ENCODE measurements around the gene FRRS1.

FRRS1 gene

DNA sequence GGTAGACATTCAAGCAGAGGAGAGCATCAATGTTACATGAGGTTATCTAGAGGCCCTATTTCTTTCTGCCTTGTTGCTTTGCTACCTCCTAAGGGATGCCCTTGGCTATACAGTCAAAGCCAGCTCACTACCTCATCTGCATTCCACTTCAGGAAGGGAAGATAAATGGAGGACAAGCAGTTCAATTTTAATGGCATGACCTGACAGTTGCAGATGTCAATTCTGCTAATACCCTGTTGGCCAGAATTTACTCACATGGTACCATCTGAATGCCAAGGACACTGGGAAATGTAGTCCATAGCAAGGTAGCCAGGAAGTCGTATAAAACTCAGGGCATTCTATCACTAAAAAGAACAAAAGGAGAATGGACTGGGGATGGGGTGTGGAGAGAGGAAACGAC is 89.0 kb downstream of the FRRS1 start:
- H3K27ac ChIP-seq (ENCODE audit: extremely low read depth, low read depth, low read length): no peak overlapping the region
- H3K9me3 ChIP-seq (ENCODE audit: control insufficient read depth, insufficient read depth, low read depth, low read length): no peaks in the 10 kb centered on the region
- H3K4me3 ChIP-seq (ENCODE audit: low read depth, low read length): no peak overlapping the region
- H3K36me3 ChIP-seq (ENCODE audit: control insufficient read depth in 2 of 2, insufficient read depth in 1 of 2, low read length in 2 of 2): no peaks in the 10 kb centered on the region
- TF ChIP-seq, protein P1, sequence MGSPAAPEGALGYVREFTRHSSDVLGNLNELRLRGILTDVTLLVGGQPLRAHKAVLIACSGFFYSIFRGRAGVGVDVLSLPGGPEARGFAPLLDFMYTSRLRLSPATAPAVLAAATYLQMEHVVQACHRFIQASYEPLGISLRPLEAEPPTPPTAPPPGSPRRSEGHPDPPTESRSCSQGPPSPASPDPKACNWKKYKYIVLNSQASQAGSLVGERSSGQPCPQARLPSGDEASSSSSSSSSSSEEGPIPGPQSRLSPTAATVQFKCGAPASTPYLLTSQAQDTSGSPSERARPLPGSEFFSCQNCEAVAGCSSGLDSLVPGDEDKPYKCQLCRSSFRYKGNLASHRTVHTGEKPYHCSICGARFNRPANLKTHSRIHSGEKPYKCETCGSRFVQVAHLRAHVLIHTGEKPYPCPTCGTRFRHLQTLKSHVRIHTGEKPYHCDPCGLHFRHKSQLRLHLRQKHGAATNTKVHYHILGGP (tag by site-specific recombination; IDR thresholded peaks at IDR 0.05): no peak
- TF ChIP-seq, protein P2, sequence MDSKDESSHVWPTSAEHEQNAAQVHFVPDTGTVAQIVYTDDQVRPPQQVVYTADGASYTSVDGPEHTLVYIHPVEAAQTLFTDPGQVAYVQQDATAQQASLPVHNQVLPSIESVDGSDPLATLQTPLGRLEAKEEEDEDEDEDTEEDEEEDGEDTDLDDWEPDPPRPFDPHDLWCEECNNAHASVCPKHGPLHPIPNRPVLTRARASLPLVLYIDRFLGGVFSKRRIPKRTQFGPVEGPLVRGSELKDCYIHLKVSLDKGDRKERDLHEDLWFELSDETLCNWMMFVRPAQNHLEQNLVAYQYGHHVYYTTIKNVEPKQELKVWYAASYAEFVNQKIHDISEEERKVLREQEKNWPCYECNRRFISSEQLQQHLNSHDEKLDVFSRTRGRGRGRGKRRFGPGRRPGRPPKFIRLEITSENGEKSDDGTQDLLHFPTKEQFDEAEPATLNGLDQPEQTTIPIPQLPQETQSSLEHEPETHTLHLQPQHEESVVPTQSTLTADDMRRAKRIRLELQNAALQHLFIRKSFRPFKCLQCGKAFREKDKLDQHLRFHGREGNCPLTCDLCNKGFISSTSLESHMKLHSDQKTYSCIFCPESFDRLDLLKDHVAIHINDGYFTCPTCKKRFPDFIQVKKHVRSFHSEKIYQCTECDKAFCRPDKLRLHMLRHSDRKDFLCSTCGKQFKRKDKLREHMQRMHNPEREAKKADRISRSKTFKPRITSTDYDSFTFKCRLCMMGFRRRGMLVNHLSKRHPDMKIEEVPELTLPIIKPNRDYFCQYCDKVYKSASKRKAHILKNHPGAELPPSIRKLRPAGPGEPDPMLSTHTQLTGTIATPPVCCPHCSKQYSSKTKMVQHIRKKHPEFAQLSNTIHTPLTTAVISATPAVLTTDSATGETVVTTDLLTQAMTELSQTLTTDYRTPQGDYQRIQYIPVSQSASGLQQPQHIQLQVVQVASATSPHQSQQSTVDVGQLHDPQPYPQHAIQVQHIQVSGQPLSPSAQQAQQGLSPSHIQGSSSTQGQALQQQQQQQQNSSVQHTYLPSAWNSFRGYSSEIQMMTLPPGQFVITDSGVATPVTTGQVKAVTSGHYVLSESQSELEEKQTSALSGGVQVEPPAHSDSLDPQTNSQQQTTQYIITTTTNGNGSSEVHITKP (tag by site-specific recombination; IDR thresholded peaks at IDR 0.05): peak; percentile 76
- peaks cover 18% of the 10 kb centered on the region for H3K4me1 ChIP-seq (ENCODE audit: control insufficient read depth, insufficient read depth, low read length)
- ChIA-PET CTCF (interaction anchor here (1.0 kb wide), 1 partner anchor 8 kb away, joined by 5 read pairs; no protein-coding TSS in a partner anchor), POLR2A (no interaction called here)

DNA sequence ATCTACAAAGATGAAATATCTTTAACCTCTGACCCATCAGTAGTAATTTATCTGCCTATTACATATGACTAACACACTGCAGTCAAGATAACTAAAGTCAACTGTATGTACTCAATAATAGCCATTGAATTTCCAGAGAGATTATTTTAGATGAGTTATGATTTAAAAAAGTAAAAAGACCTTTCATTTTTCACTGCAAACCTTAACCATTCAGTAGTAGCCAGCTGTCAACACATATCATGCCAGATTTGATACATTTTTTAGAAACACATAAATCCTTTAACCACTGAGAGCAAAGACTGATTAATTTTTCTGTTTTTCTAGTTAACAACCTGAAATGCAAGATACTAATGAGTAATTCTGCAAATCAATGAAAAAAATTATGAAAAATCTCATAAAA is 89.6 kb downstream of the FRRS1 start:
- H3K27ac ChIP-seq (ENCODE audit: extremely low read depth, low read depth, low read length): no peak overlapping the region
- H3K9me3 ChIP-seq (ENCODE audit: control insufficient read depth, insufficient read depth, low read depth, low read length): no peaks in the 10 kb centered on the region
- POLR2A ChIA-PET: no interaction called here
- CTCF ChIA-PET: interaction anchor here (1.0 kb wide), 1 partner anchor 9 kb away, joined by 5 read pairs; no protein-coding TSS in a partner anchor
- H3K36me3 ChIP-seq (ENCODE audit: control insufficient read depth in 2 of 2, insufficient read depth in 1 of 2, low read length in 2 of 2): no peaks in the 10 kb centered on the region
- H3K4me1 ChIP-seq (ENCODE audit: control insufficient read depth, insufficient read depth, low read length): peaks cover 13% of the 10 kb centered on the region
- TF ChIP-seq ZNF239 (tag by site-specific recombination; IDR thresholded peaks at IDR 0.05): no peak
- TF ChIP-seq, protein P3, sequence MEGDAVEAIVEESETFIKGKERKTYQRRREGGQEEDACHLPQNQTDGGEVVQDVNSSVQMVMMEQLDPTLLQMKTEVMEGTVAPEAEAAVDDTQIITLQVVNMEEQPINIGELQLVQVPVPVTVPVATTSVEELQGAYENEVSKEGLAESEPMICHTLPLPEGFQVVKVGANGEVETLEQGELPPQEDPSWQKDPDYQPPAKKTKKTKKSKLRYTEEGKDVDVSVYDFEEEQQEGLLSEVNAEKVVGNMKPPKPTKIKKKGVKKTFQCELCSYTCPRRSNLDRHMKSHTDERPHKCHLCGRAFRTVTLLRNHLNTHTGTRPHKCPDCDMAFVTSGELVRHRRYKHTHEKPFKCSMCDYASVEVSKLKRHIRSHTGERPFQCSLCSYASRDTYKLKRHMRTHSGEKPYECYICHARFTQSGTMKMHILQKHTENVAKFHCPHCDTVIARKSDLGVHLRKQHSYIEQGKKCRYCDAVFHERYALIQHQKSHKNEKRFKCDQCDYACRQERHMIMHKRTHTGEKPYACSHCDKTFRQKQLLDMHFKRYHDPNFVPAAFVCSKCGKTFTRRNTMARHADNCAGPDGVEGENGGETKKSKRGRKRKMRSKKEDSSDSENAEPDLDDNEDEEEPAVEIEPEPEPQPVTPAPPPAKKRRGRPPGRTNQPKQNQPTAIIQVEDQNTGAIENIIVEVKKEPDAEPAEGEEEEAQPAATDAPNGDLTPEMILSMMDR (tag by site-specific recombination; IDR thresholded peaks at IDR 0.05): no peak
- TF ChIP-seq MEIS1 (CRISPR knock-in tag; IDR thresholded peaks at IDR 0.05; ENCODE audit: borderline replicate concordance): no peak
- no peak for TF ChIP-seq BCL11B (tag by site-specific recombination; IDR thresholded peaks at IDR 0.05; ENCODE audit: low read depth)
- TF ChIP-seq, protein P4, sequence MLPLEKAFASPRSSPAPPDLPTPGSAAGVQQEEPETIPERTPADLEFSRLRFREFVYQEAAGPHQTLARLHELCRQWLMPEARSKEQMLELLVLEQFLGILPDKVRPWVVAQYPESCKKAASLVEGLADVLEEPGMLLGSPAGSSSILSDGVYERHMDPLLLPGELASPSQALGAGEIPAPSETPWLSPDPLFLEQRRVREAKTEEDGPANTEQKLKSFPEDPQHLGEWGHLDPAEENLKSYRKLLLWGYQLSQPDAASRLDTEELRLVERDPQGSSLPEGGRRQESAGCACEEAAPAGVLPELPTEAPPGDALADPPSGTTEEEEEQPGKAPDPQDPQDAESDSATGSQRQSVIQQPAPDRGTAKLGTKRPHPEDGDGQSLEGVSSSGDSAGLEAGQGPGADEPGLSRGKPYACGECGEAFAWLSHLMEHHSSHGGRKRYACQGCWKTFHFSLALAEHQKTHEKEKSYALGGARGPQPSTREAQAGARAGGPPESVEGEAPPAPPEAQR (tag by site-specific recombination; IDR thresholded peaks at IDR 0.05): no peak
- no peak for TF ChIP-seq ZNF175 (tag by site-specific recombination; IDR thresholded peaks at IDR 0.05)
- no peak overlapping the region for H3K4me3 ChIP-seq (ENCODE audit: low read depth, low read length)

DNA sequence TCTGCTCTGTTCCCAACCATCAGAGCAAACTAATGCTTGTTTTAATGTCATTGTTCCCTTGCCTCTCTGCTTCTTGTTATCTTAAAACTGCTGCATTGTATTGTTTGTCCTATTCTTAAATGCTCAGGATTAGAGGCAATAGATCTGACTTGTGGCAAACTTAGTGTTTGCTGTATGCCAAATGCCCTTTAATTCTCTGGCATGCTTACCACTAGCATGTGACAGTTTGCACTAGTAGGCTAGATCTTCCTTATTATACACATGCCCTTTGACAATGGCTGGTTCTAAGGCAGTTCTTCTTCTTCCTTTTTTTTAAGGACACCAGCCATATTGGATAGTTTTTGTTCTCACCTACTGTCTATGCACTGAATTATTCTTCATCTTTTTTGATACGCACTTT is 90.4 kb downstream of the FRRS1 start:
- CTCF ChIA-PET: no interaction called here
- POLR2A ChIA-PET: no interaction called here
- H3K36me3 ChIP-seq (ENCODE audit: control insufficient read depth in 2 of 2, insufficient read depth in 1 of 2, low read length in 2 of 2): no peaks in the 10 kb centered on the region
- H3K9me3 ChIP-seq (ENCODE audit: control insufficient read depth, insufficient read depth, low read depth, low read length): no peaks in the 10 kb centered on the region
- no peak overlapping the region for H3K27ac ChIP-seq (ENCODE audit: extremely low read depth, low read depth, low read length)
- no peak overlapping the region for H3K4me3 ChIP-seq (ENCODE audit: low read depth, low read length)
- H3K4me1 ChIP-seq (ENCODE audit: control insufficient read depth, insufficient read depth, low read length): peaks cover 10% of the 10 kb centered on the region; the same call in 1 of the 2 replicates
- TF ChIP-seq ZNF311 (tag by site-specific recombination; IDR thresholded peaks at IDR 0.05; ENCODE audit: borderline replicate concordance) (no peak), ZNF785 (tag by site-specific recombination; IDR thresholded peaks at IDR 0.05) (no peak), ZNF211 (tag by site-specific recombination; IDR thresholded peaks at IDR 0.05; ENCODE audit: low read depth) (no peak), ZIC2 (tag by site-specific recombination; IDR thresholded peaks at IDR 0.05) (no peak), ZNF391 (tag by site-specific recombination; IDR thresholded peaks at IDR 0.05; ENCODE audit: borderline replicate concordance, low read depth) (no peak), KLF7 (tag by site-specific recombination; IDR thresholded peaks at IDR 0.05; ENCODE audit: borderline replicate concordance) (no peak)
- TF ChIP-seq, protein P5, sequence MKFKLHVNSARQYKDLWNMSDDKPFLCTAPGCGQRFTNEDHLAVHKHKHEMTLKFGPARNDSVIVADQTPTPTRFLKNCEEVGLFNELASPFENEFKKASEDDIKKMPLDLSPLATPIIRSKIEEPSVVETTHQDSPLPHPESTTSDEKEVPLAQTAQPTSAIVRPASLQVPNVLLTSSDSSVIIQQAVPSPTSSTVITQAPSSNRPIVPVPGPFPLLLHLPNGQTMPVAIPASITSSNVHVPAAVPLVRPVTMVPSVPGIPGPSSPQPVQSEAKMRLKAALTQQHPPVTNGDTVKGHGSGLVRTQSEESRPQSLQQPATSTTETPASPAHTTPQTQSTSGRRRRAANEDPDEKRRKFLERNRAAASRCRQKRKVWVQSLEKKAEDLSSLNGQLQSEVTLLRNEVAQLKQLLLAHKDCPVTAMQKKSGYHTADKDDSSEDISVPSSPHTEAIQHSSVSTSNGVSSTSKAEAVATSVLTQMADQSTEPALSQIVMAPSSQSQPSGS (tag by site-specific recombination; IDR thresholded peaks at IDR 0.05; ENCODE audit: low read depth): no peak
- TF ChIP-seq, protein P6, sequence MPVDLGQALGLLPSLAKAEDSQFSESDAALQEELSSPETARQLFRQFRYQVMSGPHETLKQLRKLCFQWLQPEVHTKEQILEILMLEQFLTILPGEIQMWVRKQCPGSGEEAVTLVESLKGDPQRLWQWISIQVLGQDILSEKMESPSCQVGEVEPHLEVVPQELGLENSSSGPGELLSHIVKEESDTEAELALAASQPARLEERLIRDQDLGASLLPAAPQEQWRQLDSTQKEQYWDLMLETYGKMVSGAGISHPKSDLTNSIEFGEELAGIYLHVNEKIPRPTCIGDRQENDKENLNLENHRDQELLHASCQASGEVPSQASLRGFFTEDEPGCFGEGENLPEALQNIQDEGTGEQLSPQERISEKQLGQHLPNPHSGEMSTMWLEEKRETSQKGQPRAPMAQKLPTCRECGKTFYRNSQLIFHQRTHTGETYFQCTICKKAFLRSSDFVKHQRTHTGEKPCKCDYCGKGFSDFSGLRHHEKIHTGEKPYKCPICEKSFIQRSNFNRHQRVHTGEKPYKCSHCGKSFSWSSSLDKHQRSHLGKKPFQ (tag by site-specific recombination; IDR thresholded peaks at IDR 0.05): no peak
- TF ChIP-seq, protein P3 (tag by site-specific recombination; IDR thresholded peaks at IDR 0.05): no peak

Measured in HEK293 (cell line).